ENCODE results near the gene SNRPA1.
A peak's percentile ranks its signal among the peaks of the same experiment; 100 is the strongest.

The SNRPA1 gene

GRCh38 chr15:101294731-101295606, at the start of gene SNRPA1:
Gene SNRPA1 (minus strand): TSS chr15:101295248. CDS start chr15:101295178, 70 bp downstream.
- DNase-seq (ENCODE audit: low spot score), result peak; percentile 94

- no peak for DNase-seq (ENCODE audit: low spot score)
These were observed 47.0 kb upstream of the SNRPA1 start for GRCh38 chr15:101342056-101342455.

DNA sequence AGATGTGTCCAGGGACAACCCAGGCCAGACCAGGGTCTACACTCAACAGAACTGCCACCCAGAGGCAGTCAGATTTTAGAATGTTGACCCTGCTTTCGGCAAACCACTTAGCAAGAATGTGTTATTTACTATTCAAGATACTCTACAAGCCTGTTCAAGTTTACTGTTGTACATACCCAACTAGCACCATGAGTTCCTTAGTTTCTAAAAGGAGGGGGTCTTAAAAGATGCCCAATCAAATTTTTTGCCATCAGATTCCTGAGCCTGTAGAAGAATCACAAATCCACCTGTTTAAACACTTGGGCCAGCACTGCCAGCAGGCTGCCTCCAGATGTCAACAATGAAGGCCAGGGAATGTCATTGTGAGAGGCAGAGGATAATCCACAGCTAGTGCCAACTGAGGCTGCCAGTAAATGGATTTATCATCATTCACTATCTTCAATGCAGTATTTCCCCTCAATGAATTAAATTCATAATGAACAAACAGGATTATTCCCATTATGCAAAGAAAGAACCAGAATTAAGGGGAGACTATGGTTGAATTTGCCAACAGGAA, 43.5 kb upstream of the SNRPA1 start:
- no peak for DNase-seq (ENCODE audit: low spot score)

DNA sequence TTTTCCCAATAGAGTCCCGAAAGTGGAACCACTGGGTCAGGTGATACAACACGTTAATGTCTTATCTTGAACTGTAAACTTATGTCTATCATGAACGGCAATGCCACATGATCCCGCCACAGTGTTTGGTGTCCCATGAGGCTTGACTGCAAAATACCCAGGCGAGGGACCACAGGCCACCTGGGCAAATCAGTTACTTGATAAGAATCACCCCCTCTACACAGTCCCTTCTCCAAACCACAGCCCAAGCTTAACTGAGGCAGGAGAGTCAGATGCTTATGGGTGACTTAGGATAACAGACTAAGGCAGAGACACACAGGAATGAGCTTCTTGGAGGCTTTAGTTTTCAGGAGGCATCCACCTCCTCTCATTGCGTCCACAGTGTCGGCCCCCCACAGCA, 42.9 kb upstream of the SNRPA1 start:
- no peak for DNase-seq (ENCODE audit: low spot score)

DNA sequence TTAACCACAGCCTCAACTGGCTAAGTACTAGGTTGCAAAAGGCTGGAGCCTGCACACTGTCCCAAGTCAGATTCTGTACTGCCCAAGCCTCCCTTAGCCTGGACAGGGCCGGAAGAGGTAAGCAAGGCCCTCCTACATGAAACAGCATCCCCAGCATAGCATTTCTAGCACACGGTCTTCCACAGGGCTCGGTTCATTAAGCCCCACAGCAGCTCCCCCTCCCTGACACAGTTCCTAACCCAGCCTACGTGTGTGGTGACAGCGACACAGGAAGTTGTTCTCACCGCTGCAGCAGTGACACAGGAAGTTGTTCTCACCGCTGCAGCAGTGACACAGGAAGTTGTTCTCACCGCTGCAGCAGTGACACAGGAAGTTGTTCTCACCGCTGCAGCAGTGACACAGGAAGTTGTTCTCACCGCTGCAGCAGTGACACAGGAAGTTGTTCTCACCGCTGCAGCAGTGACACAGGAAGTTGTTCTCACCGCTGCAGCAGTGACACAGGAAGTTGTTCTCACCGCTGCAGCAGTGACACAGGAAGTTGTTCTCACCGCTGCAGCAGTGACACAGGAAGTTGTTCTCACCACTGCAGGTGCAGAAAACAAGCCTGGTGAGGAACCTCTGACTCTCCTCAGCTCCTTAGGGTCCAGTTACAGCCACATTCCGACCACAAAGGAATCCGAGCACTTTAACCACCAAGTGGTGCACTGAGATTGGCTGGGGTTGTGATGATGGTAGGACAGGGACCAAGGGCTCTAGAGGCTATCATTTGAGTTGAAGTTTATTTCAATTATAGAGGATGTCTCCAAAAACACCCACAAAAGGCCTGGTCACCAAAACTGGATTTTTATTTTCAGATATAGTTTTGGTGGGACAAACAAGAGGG, 39.1 kb upstream of the SNRPA1 start:
- peak; percentile 42 for DNase-seq (ENCODE audit: low spot score)

DNA sequence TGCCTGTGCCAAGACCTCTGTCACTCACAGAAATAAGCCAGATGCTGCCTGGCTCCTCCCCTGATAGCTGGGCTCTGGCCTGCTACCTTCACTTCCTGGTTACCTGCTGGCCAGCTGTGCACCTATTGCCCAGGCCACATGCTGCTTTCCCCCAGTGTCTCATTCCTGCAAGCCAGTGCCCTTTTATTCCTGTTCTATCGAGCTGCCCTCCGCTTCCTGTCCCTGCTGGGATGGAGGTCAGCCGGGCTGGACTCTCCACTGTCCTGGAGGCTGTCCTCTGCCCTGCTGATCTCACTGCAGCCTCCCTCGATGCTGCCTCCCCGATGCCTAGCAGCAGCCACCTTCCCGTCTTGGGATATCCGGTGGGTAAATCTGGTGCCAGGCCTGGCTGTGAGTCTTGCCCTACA, 37.0 kb upstream of the SNRPA1 start:
- DNase-seq (ENCODE audit: low spot score), result no peak

DNA sequence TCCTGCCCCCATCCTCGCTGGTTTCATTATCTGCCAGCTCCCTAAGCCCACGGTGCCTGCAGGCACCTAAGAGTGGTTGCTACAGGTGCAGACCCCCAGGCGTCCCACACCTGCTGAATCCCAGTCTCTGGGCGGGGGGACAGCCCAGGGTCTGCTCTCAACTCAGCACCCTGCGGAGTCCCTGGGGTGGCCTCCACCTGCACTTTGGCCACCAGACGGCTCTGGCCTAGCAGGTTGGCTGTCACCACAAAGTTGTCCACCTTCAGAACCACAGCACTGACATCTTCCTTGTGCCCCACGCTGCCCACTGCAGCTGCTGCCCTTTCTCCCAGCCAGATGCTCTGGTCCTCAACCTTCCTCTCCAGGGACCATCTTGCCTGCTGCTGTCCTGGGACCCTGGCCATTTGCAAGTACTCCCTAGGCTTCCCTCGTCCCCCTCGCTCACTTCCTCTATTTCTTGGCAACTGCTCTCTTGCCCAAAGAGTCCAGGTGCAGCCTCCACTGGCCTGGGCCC, 34.9 kb upstream of the SNRPA1 start:
- DNase-seq (ENCODE audit: low spot score), result no peak

GRCh38 chr15:101329309-101329863, 34.3 kb upstream of the SNRPA1 start:
- no peak for DNase-seq (ENCODE audit: low spot score)

DNA sequence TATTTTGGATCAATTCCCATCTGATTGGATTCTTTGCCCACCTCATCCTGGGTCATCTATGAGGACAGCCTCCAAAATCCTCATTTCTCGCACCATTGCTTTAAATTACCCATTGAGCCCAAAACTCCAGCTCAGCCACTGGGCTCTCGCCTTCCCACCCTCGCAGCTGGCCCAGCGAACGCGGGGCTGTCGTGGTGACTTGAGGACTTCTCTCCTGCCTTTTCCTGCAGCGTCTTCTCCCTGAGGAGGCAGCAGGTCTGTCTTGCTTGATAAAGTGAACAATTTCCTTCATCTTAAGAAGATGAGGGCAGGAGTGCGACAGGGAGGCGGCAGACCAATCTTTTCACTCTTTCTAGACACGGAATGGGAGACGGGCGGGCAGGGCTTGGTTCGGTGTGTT, 33.0 kb upstream of the SNRPA1 start:
- no peak for DNase-seq (ENCODE audit: low spot score)

- DNase-seq (ENCODE audit: low spot score), result no peak
These were observed 32.2 kb upstream of the SNRPA1 start for GRCh38 chr15:101327147-101327740.

- no peak for DNase-seq (ENCODE audit: low spot score)
These were observed 31.6 kb upstream of the SNRPA1 start for GRCh38 chr15:101326462-101327146.

DNA sequence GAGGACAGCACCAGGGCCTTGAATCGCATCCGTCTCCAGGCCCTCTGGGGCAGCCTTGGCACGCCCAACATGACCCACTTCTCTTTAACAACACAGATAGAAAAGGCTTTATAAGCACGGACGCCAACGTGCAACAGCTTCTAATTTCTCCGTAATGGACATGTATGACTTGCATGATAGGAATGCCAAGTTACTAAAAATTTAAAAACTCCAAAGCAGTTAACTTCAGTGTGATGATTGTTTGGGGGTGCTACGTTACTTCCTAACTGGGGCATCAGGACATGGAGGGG, 30.9 kb upstream of the SNRPA1 start:
- DNase-seq (ENCODE audit: low spot score), result no peak

DNA sequence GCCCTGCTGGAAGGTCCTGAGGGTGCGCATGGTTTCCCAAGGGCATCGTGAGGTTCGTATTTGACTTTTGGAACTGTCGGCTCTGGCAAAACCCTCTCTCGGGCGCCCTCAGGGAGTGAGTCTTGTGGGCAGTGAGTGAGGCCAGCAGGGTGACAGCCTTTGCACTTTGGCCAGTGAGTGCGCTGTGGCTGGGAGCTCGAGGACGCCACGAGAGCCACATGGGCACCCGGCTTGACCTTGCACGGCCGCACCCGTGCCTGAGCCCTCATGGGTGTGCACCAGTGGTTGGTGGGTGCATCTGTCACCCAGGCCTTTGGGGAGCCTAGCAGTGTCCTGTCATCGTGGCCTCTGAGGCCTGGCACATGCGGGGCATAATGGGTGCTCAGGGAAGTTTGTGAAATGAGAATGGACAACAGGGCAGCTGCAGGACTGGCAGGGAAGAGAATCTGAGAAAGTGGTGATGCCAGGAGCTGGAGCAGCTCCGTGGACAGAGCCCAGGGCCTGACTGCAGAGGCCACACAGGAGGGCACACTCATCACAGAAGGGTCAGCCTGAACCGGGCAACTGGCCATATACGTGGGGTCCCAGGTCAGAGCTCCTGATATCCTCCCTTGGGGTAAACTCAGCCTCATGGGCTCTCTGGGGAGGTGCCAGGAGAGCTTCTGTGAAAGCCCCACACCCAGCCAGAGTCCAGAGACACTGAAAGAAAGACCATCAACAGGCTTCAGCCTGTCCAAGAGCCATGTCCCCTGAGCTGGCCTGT, 30.4 kb upstream of the SNRPA1 start:
- no peak for DNase-seq (ENCODE audit: low spot score)

- no peak for DNase-seq (ENCODE audit: low spot score)
These were observed 29.6 kb upstream of the SNRPA1 start for GRCh38 chr15:101324524-101325177.

GRCh38 chr15:101323793-101324523, 28.9 kb upstream of the SNRPA1 start:
- DNase-seq (ENCODE audit: low spot score), result no peak

GRCh38 chr15:101322854-101323477, 27.9 kb upstream of the SNRPA1 start:
- no peak for DNase-seq (ENCODE audit: low spot score)

DNA sequence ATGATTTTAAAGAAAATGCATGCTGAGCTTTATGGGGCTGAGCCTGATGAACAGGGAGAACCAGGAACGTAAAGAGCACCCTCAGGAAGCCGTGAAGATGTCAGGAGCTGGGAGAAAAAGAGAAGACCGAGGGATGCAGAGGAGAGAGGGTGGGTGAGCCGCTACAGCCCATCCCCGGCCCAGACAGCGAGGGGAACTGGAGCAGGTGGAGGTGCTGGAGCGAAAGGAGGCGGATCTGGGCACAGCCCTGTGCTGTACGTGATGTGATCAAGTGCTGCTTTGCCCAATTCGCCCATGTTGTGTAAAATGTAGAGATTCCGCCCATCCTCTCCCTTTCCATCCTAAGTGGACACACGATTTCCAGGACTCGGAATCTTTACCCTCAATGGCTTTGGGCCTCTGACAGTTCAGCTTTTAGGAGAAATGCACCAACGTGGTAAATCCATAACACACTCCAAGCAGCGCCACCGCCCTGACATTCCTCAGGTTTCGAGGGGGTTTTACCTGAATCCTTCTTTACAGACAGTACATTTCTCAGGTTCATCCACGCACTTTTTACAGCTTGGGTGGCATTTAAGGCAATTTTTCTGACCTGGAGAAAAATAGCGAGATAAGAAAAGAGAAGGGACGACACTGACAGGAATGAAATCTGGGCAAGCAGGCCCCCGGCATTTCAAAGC, 27.1 kb upstream of the SNRPA1 start:
- DNase-seq (ENCODE audit: low spot score), result no peak

- DNase-seq (ENCODE audit: low spot score), result peak; percentile 67
These were observed 25.5 kb upstream of the SNRPA1 start for GRCh38 chr15:101320501-101321052.

All from CD4-positive, alpha-beta T cell treated with Interleukin-6 at 100 ng/mL for 8 hours (primary cell).